ENCODE data around the gene SLC35E4.

Gene SLC35E4

DNA sequence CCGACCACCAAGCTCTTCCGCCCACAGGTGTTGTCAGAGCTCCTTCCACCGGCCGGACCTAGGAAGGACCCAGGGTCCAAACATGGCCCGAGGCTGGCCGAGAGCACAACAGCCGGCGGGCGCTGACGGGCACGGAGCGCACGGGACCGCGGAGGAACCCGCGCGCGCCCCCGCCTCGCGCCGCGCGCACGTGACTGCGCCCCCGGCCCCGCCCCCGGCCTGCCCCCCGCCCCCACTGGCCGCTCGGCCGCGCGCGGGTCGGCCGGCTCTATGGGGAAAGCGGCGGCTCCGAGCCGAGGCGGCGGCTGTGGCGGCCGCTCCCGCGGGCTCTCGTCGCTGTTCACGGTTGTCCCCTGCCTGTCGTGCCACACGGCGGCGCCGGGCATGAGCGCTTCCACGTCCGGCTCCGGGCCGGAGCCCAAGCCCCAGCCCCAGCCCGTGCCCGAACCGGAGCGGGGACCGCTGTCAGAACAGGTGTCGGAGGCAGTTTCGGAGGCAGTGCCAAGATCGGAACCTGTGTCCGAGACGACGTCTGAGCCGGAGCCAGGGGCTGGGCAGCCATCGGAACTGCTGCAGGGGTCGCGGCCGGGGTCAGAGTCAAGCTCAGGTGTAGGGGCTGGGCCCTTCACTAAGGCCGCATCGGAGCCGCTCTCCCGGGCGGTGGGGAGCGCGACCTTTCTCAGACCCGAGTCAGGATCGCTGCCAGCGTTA lies 59.2 kb downstream of the SLC35E4 start, which contains the start of gene OSBP2:
Gene OSBP2 (plus strand): TSS at position 235 of the 711 bp plus-strand sequence. CDS start 36 bp downstream, at position 271.
- peak; percentile 11 for DNase-seq

DNA sequence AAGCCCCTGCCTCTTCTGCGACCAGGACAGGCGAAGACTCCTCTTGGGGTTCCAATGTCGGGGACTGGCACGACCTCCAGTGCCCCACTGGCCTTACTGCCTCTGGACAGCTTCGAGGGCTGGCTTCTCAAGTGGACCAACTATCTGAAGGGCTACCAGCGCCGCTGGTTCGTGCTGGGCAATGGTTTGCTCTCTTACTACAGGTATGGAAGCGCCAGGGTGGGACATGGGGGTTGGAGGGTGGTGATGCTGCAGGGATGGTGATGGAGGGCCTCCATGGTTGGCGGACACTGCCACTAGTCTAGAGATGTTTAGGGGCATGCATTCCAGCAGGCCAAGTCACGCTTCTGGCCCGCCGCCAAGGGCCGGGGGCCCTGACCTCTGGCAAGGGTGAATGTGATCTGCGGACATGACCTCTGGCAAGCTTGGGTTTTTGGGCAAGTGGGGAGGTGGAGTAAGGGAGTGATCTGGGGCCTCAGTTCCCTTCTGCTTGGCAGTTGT lies 59.8 kb downstream of the SLC35E4 start:
- no peak for DNase-seq

DNA sequence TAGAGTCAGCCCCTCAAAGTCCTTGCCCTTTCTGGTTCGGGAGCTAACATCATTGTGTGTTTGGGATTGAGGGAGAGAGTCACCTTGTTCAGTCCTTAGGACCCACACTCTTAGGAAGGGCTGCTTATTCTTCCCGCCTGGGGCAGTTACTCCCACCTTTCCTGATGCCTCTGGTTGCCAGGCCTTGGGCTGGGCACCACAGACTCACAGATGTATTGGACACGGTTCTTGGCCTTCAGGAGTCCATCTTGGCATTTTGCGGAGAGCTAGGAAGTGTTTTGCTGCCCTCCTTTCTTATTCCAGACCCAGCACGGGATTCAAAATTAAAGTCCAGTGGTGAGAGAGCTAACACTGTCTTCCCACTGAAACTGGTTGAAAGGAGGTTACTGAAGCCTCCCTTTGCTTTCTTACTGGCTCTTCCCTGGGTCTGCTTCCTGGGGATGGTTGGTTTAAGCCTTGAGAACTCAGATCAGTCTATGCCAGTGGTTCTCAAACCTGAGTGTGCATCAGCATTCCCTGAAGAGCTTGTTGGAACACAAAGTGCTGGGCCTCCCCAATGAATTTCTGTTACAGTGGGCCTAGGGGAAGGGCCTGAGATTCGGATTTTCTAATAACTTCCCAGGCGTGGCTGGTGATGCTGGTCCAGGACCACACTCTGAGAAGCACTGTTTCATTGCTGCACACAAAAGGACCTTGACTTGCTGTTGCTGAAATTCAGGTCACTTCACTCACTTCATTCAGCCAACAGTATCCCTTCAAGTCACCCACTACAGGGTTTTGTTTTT lies 60.5 kb downstream of the SLC35E4 start:
- DNase-seq: no peak
